Tibial nerve (tissue), 4 donors: Measurements from ENCODE around the gene EXD3.

Source experiments
- CTCF ChIP-seq, 5 experiments: fragments of 200-600 bp in 3 of 5; fragments of 450-650 bp in 2 of 5; sonication (generic) in 3 of 5; IDR thresholded peaks; one replicate each; pipeline ENCODE4 v1.5.1; 2016 to 2019; ENCODE audit warnings: antibody characterized with exemption in 5 of 5, mild to moderate bottlenecking in 3 of 5, moderate library complexity in 2 of 5
- EP300 ChIP-seq, 2 donors: sonication (generic); formaldehyde crosslinking; IDR thresholded peaks; one replicate each; pipeline ENCODE4 v1.6.1; 2017; ENCODE audit warnings: antibody characterized with exemption in 2 of 2, mild to moderate bottlenecking in 1 of 2
- POLR2A ChIP-seq, 2 donors: fragments of 450-650 bp; IDR thresholded peaks; one replicate each; pipeline ENCODE4 v1.6.1; 2017; ENCODE audit warnings: antibody characterized with exemption in 2 of 2, mild to moderate bottlenecking in 2 of 2, moderate library complexity in 2 of 2

GRCh38 chr9:137462986-137463930, 40.3 kb upstream of the EXD3 start:
- no peak for TF ChIP-seq CTCF (IDR thresholded peaks at IDR 0.05)
- TF ChIP-seq POLR2A (IDR thresholded peaks at IDR 0.05), result no peak
- TF ChIP-seq EP300 (IDR thresholded peaks at IDR 0.05), result no peak
